Measurements from ENCODE around the gene LARGE1.
A peak's percentile ranks its signal among the peaks of the same experiment; 100 is the strongest.
"Not testable (repeated sequence)": the region's sequence is repeated elsewhere in the genome, so short reads cannot be mapped to it uniquely, and the experiment has no call there.

LARGE1 gene

DNA sequence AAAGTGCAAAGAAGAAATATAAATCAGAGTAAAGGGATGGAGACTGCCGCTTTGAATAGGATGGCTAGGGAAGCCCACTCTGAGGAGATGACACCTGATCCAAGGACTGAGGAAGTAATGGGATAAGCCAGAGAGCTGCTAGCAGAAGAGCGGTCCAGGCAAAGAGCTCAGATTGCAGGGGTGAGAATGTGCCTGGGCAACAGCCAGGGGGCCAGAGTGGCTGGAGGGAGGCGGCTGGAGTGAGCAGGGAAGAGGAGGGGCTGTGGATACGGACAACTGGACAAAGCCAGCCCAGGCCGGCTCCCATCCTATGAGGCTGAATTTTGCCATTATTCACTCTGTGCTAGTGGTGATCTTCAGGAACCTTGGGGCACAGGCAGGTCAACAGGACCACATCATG, 501.8 kb downstream of the LARGE1 start:
- DNase-seq (ENCODE audit: low read depth): no peak

DNA sequence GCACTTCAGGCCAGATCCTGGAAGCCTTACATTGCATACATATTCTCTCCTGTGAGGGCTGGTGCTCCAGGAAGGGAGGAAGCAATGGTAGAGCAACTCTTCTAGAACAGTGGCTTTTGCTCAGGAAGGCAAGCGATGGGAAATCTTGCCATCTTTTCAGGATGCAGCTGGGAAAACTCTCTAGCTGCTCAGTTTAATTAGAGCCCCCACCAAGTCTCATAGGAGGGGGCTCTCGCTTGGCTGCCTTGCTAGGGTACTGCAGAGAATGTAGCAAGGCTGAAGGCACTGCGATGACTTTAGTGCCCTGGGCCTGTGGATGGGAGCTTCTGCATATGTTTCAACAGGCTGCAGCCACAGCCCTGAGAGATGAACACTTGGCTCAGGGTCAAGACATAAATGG, 504.9 kb downstream of the LARGE1 start:
- DNase-seq (ENCODE audit: low read depth): no peak

DNA sequence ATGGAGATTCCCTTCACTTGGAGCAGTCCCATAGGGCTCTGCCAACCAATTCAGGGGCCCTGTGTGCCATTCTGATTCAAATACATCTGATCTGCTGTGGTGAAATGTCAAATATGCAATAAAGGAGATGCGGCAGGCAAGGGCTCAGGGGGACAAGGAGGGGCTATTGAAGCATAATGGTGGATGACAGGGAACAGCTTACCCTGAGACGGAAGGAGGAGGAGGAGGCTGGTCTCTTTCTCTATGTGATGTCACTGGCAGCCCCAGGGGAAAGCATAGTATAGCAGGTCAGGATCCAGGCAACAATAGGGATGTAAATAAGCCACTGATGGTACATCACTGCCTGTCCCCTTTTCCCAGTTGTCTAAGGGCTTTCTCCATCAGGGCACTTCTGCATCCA, 511.2 kb downstream of the LARGE1 start:
- DNase-seq (ENCODE audit: low read depth): no peak

DNA sequence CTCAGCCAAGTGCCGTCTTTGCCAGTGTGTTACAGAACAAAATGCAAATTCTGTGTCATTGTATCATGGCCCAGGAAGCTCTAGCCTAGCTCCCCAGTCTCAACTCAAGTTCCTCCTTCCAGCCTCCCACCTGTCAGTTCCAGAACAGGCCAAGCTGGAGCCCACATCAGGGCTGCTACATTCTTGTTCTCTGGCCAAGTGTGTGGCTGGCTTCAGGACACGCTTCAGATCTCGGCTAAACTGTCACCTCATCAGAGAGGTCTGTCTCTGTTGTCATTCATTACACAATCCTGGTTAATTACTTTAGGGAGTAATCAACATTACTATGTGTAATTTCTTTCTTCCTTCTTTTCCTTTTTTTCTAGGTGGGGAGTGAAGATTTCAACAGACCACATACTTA, 515.1 kb downstream of the LARGE1 start:
- no peak for DNase-seq (ENCODE audit: low read depth)

DNA sequence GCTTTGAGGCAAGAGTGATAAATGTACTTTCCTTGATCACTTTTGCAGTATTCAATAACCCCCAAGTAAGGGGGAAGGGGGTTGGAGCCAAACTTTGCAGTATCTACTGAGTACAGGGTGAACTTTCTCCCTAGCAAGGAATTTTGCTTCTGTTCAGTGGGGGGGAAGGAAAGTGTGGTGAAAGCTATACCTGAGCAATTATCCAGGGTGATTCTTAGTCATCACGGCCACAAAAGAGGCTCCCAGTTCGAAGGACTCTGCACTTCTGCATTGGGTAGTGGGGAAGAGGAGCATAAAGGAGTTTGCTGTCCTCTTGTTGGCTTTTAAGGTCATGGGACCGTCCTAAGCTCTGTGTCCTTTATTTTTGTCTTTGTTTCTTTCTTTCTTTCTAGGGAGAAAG, 515.6 kb downstream of the LARGE1 start:
- DNase-seq (ENCODE audit: low read depth): no peak

DNA sequence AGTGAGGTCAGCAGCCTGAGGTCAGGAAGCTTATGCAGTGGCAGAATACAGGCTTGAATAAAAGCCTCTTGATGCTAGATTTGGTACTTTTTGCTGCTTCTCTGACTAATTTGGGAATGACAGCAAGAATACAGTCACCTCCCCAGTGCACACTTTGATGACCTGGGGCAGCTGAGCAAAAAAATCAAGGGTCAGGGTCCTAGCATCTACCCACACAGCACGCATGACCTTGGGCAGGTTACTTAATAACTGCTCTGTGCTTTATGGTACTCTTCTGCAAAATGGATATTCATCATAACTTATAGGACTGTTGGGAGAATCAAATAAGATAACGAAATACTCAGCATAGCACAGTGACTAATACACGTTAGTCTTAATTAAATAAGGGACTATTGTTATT, 518.0 kb downstream of the LARGE1 start:
- no peak for DNase-seq (ENCODE audit: low read depth)

DNA sequence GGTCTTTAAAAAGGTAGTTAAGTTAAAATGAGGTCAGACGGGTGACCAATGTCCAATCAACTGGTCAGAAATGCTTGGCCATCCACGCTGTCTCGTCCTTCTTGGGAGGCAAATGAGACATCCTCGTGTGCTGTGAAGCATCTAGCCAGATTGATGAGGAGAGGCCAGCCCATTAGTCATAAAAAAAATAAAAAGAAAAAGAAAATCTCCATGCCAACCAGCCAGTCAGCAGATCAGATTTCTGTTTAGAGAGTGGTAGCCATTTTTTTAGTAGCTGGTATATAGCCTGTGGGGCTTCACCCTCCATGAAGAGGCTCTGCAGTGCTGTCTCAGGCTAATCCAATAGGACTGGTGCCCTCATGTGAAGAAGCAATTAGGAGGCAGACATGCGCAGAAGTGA, 519.0 kb downstream of the LARGE1 start:
- DNase-seq (ENCODE audit: low read depth): peak; percentile 77

DNA sequence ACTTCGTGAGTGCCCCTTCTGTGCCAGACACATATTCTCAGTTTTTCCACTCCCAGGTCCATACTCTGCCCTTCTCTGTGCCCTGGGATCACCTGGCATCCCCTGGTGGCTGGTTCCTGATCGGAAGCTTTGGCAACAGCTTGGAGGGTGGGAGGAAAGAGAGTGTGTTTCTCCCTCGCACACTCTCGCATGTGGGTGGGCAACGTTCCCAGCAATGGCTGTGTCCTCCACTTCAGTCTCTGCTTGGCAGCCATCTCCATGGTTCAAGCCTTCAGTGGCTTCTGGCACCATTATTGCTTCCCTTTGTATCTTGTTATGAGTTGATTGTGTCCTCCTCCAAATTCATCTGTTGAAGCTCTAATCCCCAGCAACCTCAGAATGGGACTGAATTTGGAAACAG, 519.4 kb downstream of the LARGE1 start:
- DNase-seq (ENCODE audit: low read depth): no peak

DNA sequence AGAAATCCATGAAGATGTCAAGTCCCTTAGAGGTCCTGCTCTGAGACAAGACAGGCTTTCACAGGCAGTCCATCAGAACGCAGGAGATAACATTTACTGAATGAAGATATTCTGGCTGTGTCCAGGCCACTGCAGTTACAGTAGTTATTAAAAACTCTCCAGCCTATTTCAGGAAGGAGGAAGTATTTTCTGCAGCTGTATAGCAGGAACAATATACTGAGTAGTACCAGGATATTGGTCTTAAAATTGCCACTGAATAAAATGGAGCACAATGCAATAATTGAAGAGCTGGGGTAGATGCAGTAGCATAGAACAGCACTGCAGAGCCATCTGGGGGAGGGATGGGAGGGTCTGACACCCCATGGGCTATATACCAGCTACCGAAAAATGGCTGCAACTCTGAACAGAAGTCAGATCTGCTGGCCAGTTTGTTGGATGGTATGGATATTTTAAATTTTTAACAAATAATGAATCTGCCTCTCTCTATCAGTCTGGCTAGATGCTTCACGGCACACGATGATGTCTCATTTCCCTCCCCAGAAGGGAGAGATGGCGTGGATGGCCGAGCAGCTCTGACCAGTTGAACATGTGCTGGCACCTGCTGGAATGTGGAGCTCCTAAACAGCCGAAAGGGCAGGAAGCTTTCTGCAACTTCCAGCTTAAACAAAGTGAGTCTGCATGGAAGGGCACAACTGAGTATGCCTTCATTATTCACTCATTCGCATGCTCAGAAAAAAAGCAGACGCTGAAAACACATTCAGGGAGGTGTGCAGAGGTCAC, 520.0 kb downstream of the LARGE1 start:
- no peak for DNase-seq (ENCODE audit: low read depth)

DNA sequence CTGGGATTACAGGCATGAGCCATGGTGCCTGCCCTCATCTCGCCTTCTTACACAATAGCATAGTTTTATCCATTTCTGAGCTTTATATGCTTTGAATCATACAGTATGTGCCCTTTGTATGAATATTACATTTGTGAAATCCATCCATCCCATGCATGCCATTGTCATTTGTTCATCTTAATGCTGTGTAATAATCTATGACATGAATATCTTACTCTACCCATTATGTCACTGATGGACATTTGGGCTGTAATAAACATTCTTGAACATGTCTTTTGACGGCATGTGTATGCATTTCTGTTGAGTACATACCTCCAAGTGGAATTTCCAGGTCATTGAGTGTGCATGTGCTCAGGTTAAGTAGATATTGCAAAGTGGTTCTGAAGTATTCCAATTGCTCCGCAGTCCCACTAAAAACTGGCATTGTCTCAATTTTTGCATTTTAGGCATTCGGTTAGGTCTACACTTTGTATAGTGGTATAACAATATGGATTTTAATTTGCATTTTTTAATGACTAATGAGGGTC, 522.8 kb downstream of the LARGE1 start:
- DNase-seq (ENCODE audit: low read depth): no peak

DNA sequence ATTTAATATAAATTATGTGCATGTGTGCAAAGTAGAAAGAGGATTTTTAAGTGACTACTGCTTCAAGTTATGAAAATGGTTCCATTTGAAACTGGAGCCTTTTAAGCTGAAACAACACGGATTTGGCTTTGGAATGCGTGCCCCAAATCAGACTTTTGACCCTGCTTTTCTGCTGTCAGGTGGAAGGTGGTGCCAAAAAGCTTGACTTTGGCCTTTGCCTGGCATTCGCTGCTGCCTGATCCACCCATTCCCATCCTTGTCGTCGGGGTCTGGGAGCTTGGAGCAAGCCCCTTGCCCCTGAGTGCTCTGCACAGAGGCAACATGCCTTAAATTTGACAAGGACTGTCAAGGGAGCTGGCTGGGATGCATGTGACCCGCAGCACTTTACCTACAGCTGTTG, 526.8 kb downstream of the LARGE1 start:
- no peak for DNase-seq (ENCODE audit: low read depth)

DNA sequence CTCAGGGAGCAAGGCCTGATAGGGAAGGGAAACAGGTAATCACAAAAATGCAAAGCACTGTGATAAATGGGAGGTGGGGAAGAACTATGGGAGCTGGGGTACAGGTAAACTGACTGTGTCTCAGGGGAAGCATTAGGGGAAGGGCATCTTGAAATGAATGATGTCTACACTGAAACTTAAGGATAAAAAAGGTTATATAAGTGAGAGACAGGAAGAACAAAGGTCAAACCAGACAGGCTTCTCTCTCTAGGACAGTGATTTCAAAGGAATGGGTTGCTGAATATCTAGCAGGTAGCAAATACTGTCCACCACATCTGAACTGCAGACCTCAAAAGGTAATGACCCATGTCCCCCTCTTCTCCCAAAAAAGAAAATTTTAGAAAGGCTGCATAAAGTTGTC, 529.0 kb downstream of the LARGE1 start:
- no peak for DNase-seq (ENCODE audit: low read depth)

DNA sequence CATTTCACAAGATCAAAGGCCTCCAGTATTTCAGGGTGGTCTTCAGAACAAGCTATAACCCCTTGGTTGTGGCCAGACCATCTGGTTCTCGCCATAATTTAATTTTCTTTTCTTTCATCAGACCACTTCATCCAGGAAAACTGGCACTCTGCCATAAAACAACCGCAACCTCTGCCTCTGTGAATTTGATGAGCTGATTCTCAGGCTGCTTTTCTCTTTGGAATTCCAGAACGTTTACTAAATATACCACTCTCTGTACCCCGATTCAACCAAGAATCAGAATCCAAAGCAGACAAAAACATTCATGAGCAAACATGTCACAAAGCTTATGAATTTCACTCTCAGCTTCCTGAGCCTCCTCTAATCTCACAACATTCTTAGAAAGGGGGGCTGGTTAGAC, 530.3 kb downstream of the LARGE1 start:
- no peak for DNase-seq (ENCODE audit: low read depth)

DNA sequence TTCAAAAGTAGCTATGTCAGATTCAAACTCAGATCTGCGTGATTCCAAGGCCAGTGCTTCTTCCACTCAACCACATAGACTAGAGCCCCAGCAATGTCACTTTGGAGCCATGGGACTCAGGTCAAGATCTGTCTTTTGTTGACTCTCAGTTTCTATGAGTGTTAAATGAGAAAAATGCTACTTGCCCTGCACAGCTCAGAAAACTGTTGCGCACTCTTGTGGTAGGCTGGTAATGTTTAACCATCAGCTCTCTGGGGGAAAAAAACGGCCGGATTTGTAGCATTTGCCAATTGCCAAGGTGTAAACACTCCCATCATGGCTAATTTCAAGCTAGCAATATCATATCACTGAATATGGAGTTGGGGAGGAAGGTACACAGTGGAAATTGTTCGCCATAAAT, 534.0 kb downstream of the LARGE1 start:
- DNase-seq (ENCODE audit: low read depth): no peak

DNA sequence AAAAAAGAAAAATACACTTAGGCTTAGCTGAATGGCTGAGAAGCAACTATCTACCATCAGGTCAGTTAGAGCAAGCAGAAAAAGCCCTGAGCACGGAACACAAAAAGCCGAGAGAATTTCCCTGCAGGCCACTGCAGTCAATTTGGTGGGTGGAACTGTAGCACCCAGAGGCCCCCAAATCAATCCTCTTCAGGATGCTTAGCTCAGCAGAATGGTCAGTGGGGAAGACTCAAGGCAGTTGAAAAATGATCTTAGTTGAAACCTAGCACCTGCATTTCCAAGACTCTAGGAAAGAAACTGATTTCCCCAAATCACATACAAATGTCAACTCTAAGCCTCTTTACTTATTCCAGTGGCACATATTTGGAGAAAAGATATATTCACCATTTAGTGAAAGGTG, 534.7 kb downstream of the LARGE1 start:
- no peak for DNase-seq (ENCODE audit: low read depth)

DNA sequence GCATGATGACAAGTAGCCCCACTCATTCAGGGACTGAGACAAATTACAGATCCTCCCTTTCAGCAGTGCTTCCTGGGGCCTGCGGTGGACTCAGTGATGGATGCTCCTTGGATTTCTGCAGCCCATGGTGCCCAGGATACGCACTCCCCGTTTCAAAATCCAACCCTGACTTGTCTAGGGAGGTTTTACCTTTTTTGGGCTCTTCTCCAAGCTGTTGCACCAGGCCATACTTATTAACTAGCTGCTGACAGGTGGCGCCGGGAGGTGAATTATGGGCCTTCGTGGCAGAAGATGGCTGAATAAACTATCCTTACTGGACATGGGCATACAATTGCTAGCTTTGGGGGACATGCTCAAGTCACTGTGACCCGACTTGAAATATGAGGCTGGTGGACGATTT, 537.8 kb downstream of the LARGE1 start:
- no peak for DNase-seq (ENCODE audit: low read depth)

DNA sequence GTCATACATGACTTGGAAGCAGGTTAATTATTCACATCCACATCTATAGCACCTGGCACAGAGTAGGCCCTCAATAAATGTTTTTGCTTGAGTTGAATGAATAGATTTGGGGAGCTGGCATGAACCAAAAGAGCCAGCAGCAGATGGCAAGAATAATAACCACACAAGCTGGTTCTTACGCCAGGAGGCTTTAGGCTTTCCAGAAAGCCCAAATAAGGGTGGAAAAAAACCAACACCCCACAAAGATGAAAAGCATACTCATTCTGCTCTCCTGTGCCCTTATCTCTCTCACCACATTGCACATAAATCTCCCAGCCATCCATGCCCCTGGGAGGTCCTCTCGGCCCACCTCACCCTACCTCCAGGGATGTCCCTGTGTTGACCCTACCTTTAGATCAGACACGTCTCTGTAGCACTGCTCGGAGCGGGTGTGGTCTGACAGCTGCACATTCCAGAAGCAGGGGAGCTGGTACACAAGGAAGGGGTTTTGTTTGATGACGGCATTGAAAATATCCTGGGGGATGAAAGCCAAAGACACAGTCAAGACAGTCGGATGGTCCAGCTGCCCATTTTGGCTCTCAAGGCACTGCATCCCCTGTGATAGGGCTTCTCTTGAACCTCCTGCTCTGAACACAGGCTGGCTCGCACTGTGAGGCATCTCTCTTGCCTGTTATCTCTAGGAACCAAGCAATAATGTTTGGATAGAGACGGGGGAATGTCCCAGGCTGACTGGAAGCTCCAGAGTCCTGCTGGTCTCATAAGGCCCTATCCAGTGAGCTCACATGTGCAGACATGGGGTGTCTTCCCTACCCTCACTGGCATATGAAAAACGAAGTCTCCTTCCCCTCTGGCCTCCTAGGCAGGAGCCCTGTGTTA, 538.5 kb downstream of the LARGE1 start:
- DNase-seq (ENCODE audit: low read depth): no peak

DNA sequence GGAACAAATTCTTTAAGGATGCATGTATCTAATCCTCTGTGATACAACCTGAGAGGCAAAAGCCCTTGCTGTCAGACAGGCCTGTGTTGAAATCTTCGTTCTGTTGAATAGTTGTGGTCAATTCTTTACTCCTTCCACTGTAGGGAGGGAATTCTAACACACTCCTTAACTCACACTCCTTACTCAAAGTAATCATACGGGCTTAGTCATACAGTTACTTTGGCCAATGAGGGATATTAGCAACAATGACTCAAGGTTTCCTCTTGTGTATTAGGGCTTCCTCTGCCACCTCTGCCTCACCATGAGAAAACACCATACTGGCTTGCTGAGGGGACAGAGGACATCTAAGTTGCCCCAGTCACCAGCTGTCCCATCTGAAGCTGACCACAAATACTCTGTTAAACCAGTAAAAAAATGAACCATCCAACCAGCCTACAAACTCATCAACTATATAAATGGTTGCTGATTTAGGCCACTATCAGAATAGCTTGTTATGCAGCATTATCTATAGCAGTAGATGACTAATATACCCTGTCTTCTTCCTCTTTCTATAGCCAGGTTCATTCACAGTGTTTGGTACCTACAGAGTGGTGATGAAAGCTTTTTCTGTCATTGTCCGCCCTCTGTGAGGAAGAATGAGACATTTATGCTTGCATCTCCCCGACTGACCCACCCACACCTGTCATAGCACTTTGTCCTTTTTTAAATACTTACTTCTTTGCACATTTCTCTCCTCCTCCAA, 539.3 kb downstream of the LARGE1 start:
- DNase-seq (ENCODE audit: low read depth): peak; percentile 88

DNA sequence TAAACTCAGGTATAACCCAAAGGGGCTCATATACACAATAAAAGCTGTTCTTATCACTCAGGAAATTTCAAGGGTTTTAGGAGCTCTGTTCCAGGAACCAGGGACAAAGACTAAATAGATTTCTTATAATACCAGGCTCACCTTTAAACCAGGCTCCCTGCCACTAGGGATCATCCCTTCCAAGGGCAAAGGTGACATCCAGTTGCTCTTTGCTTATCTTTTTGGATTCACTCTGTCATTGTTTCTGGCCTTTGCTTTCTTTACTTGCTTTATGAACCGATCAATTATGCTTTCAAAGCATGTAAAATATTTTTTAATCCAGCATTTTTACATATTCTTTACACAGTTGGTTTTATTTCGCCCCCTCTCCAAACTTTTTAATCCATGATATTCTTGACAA, 540.4 kb downstream of the LARGE1 start:
- DNase-seq (ENCODE audit: low read depth): no peak

DNA sequence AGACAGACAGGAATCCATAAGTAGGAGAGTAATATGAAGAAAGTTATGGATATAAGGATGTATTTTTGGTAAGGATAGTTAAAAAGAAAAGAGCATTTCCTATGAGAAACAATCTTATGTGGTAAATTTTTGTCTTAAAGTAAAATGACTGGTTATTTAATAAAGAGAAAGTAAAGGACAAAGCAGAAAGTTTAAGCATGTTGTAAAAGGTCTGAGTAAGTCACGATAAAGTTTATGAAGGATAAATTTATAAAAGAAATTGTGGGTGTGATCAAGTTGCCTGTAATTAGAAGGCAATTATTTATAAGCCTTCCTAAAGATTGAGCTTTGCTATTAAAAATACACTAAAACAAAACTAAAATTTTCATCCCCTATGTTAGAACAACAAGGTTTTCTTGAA, 547.4 kb downstream of the LARGE1 start:
- no peak for DNase-seq (ENCODE audit: low read depth)

DNA sequence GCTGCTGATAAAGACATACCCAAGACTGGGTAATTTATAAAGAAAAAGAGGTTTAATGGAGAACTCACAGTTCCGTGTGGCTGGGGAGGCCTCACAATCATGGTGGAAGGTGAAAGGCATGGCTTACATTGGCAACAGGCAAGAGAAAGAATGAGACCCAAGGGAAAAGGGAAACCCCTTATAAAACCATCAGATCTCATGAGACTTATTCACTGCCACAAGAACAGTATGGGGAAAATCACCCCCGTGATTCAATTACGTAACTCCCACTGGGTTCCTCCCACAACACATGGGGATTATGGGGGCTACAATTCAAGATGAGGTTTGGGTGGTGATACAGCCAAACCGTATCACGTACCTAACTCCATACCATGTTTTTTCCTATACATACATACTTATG, 557.0 kb downstream of the LARGE1 start:
- DNase-seq (ENCODE audit: low read depth): not testable (repeated sequence)

DNA sequence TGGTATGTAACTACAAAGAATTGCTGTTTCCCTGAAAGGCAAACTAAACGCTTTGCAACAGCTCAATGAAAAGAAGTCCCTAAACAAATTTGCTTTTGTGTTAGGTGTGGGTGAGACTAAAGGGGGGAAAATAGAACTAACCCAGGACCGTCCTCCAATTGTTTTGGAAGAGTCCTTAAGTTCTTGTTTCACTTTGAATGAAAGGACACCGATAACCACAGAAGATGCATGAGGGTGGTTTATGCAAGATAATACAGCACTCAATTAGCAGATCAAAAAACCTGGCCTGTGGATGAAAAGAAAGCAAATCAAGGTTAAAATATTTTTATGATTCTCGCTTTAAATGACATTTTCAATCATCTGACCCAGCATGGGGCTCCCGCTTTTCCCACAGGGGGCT, 557.6 kb downstream of the LARGE1 start:
- DNase-seq (ENCODE audit: low read depth): no peak

DNA sequence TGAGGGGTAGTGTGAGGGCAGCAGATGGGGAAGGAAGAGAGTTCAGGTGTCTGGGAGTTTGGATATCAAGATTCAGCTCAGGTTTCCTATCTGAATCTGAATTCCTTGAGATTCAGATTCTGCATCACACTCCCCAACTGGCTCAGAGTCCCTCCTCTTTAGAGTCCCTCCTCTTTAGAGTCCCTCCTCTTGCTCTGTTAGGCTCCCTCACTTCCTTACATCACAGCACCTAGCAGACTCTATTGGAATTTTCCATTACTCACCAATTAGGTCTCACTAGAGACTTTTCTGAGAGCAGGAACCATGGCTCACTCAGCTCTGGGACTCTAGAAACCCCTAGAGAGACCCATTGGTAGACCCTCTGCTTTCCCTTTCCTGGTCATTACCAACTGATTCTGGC, 558.7 kb downstream of the LARGE1 start:
- peak; percentile 13 for DNase-seq (ENCODE audit: low read depth)

All from stromal cell of bone marrow (primary cell).